Astrocyte (in vitro differentiated cells and primary cell): ENCODE data around the gene MTA3. TPM values are rescaled to one million over a fixed set of nuclear protein-coding genes. Genes with fewer than 3 reads are reported as not detected.

Experiments used
- DNase-seq: peaks from one replicate; pipeline ENCODE4 v3.0.0-alpha.2; 2010; ENCODE audit warnings: low read depth
- FAIRE-seq: peaks from 2 replicates; lab custom pipeline; 2011; peaks lifted over from hg19 to GRCh38; lab: Jason Lieb, UNC
- H2AFZ ChIP-seq: 2 replicates; pipeline ENCODE4 v1.6.0; 2012; ENCODE audit warnings: low read depth, low read length, inconsistent platforms
- H3K27ac ChIP-seq: 2 replicates; pipeline ENCODE4 v1.5.1; 2011; ENCODE audit warnings: low read depth, low read length, inconsistent platforms
- H3K27me3 ChIP-seq: 2 replicates; pipeline ENCODE4 v1.6.0; 2011; ENCODE audit warnings: low read length, inconsistent platforms; ENCODE audit not compliant: insufficient read depth
- H3K36me3 ChIP-seq: 2 replicates; pipeline ENCODE4 v1.5.1; 2011; ENCODE audit warnings: low read length, inconsistent platforms; ENCODE audit not compliant: insufficient read depth
- H3K4me1 ChIP-seq: 2 replicates; pipeline ENCODE4 v1.5.1; 2011; ENCODE audit warnings: low read length, inconsistent platforms; ENCODE audit not compliant: insufficient read depth
- H3K4me2 ChIP-seq: 2 replicates; pipeline ENCODE4 v1.6.0; 2012; ENCODE audit warnings: low read length, inconsistent platforms
- H3K4me3 ChIP-seq: 2 replicates; pipeline ENCODE4 v1.5.1; 2011; ENCODE audit warnings: low read depth, mild to moderate bottlenecking, low read length, inconsistent platforms; ENCODE audit not compliant: insufficient read depth
- H3K79me2 ChIP-seq: 2 replicates; pipeline ENCODE4 v1.6.0; 2012; ENCODE audit warnings: mild to moderate bottlenecking, low read length, inconsistent platforms; ENCODE audit not compliant: insufficient read depth
- H3K9ac ChIP-seq: 2 replicates; pipeline ENCODE4 v1.6.0; 2012; ENCODE audit warnings: mild to moderate bottlenecking, low read length, inconsistent platforms
- H3K9me3 ChIP-seq: 2 replicates; pipeline ENCODE4 v1.5.1; 2012; ENCODE audit warnings: low read depth, mild to moderate bottlenecking, low read length, inconsistent platforms; ENCODE audit not compliant: insufficient read depth
- H4K20me1 ChIP-seq: 2 replicates; pipeline ENCODE4 v1.6.0; 2012; ENCODE audit warnings: low read length, inconsistent platforms; ENCODE audit not compliant: insufficient read depth
- H3K27ac Mint-ChIP-seq: one replicate; pipeline ENCODE4 v1.8.0; 2021; ENCODE audit warnings: mild to moderate bottlenecking, mixed read lengths; ENCODE audit not compliant: unreplicated experiment
- H3K27me3 Mint-ChIP-seq: one replicate; pipeline ENCODE4 v1.8.0; 2021; ENCODE audit warnings: low read depth, mixed read lengths; ENCODE audit not compliant: unreplicated experiment
- H3K36me3 Mint-ChIP-seq: one replicate; pipeline ENCODE4 v1.8.0; 2021; ENCODE audit warnings: low read depth, mixed read lengths; ENCODE audit not compliant: unreplicated experiment
- H3K4me1 Mint-ChIP-seq: one replicate; pipeline ENCODE4 v1.8.0; 2021; ENCODE audit warnings: low read depth, mixed read lengths; ENCODE audit not compliant: unreplicated experiment
- H3K4me3 Mint-ChIP-seq: one replicate; pipeline ENCODE4 v1.8.0; 2021; ENCODE audit warnings: mild to moderate bottlenecking, moderate library complexity, mixed read lengths; ENCODE audit not compliant: unreplicated experiment
- H3K9me3 Mint-ChIP-seq: one replicate; pipeline ENCODE4 v1.8.0; 2021; ENCODE audit warnings: mild to moderate bottlenecking, mixed read lengths; ENCODE audit not compliant: unreplicated experiment
- EZH2 ChIP-seq: IDR thresholded peaks from 2 replicates; pipeline ENCODE4 v1.6.1; 2012; ENCODE audit warnings: mild to moderate bottlenecking, low read length, inconsistent platforms; ENCODE audit not compliant: insufficient read depth
- total RNA-seq: library from RNA; stranded (reverse); gene quantifications from 2 replicates; pipeline ENCODE4 v1.2.1, GENCODE V29; 2021
- TF ChIP-seq, protein P1 (sequence below): IDR thresholded peaks from 2 replicates; pipeline ENCODE4 v1.5.1; 2011; ENCODE audit warnings: low read depth, mild to moderate bottlenecking, inconsistent platforms, low read length, moderate library complexity; ENCODE audit not compliant: insufficient read depth

The MTA3 gene
- total RNA-seq, 1 donor from 2014 or later, result 69.4 TPM

DNA sequence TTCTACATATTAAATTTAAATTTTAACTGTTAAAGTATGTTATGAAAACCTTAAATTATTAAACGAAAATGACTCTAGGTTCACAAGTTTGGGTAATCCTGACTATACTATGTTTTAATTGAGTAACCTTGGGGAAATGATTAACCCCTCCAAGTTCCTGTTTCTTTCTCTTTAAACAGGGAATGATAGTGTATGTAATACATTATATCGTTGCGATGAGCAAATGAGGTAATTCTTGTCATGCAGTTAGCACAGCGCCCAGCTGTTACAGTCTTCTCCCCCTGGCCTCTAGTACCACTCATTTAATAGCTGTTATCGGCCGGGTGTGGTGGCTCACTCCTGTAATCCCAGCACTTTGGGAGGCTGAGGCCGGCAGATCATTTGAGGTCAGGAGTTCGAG is 80.4 kb downstream of the MTA3 start:
- FAIRE-seq (no peak), DNase-seq (no peak)
- H3K36me3 Mint-ChIP-seq, result peaks cover 26% of the 10 kb centered on the region
- no peak overlapping the region for H3K27ac Mint-ChIP-seq
- no peak overlapping the region for H3K9ac ChIP-seq
- no peaks in the 10 kb centered on the region for H3K27me3 Mint-ChIP-seq
- H2AFZ ChIP-seq, result no peak overlapping the region
- H3K4me1 ChIP-seq, result no peaks in the 10 kb centered on the region
- peaks cover 4% of the 10 kb centered on the region for H3K4me1 Mint-ChIP-seq
- no peak overlapping the region for H3K4me3 Mint-ChIP-seq
- no peak overlapping the region for H3K27ac ChIP-seq
- peaks cover 10% of the 10 kb centered on the region for H3K36me3 ChIP-seq
- H3K9me3 ChIP-seq, result no peaks in the 10 kb centered on the region
- H3K27me3 ChIP-seq, result no peaks in the 10 kb centered on the region
- H3K4me2 ChIP-seq, result no peak overlapping the region
- no peak overlapping the region for H3K4me3 ChIP-seq
- no peaks in the 10 kb centered on the region for H4K20me1 ChIP-seq
- TF ChIP-seq, protein P1, sequence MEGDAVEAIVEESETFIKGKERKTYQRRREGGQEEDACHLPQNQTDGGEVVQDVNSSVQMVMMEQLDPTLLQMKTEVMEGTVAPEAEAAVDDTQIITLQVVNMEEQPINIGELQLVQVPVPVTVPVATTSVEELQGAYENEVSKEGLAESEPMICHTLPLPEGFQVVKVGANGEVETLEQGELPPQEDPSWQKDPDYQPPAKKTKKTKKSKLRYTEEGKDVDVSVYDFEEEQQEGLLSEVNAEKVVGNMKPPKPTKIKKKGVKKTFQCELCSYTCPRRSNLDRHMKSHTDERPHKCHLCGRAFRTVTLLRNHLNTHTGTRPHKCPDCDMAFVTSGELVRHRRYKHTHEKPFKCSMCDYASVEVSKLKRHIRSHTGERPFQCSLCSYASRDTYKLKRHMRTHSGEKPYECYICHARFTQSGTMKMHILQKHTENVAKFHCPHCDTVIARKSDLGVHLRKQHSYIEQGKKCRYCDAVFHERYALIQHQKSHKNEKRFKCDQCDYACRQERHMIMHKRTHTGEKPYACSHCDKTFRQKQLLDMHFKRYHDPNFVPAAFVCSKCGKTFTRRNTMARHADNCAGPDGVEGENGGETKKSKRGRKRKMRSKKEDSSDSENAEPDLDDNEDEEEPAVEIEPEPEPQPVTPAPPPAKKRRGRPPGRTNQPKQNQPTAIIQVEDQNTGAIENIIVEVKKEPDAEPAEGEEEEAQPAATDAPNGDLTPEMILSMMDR, result no peak
- TF ChIP-seq EZH2, result no peak
- H3K79me2 ChIP-seq, result no peaks in the 10 kb centered on the region
- peaks cover 8% of the 10 kb centered on the region for H3K9me3 Mint-ChIP-seq

DNA sequence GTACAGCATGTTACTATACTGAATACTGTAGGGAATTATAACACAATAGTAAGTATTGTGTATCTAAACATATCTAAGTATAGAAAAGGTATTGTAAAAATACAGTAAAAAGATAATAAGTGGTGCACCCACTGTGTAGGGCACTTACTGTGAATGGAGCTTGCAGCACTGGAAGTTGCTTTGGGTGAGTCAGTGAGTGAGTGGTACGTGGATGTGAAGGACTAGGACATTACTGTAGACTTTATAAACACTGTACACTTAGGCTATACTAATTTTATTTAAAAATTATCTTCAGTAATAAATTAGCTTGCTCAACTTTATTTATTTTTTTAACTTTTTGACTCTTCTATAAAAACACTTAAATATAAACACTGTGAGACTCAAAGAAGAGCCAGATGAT is 82.6 kb downstream of the MTA3 start:
- Histone ChIP-seq H3K27ac (no peak overlapping the region), H3K9ac (no peak overlapping the region), H3K79me2 (no peaks in the 10 kb centered on the region), H2AFZ (no peak overlapping the region), H3K9me3 (no peaks in the 10 kb centered on the region), H4K20me1 (no peaks in the 10 kb centered on the region), H3K4me3 (no peak overlapping the region), H3K36me3 (peaks cover 4% of the 10 kb centered on the region), H3K27me3 (no peaks in the 10 kb centered on the region), H3K4me1 (no peaks in the 10 kb centered on the region), H3K4me2 (no peak overlapping the region)
- TF ChIP-seq EZH2, result no peak
- TF ChIP-seq, protein P1, result no peak
- DNase-seq (no peak), FAIRE-seq (no peak)
- H3K4me3 Mint-ChIP-seq, result no peak overlapping the region
- no peaks in the 10 kb centered on the region for H3K27me3 Mint-ChIP-seq
- H3K4me1 Mint-ChIP-seq, result peaks cover 8% of the 10 kb centered on the region
- H3K27ac Mint-ChIP-seq, result no peak overlapping the region
- peaks cover 5% of the 10 kb centered on the region for H3K9me3 Mint-ChIP-seq
- peaks cover 15% of the 10 kb centered on the region for H3K36me3 Mint-ChIP-seq

DNA sequence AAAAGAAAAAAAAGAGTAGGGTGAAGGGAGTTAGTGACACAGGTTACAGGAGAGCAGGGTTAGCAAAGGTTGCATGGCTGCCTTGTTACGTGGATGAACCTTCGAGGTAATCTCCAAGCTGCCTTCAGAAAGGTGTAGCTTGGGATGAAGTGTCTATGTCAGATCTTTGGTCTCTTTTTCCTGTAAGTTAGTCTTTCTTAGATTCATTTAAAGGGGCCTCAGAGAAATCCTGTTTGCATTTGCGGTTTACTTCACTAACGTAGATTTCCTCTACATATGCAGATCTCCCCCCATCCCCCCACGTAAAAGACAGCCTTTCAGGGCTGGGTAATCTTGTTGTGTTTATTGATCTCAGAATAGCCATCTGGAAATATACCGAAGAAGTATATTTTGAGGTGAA is 83.7 kb downstream of the MTA3 start:
- Histone ChIP-seq H3K4me2 (no peak overlapping the region), H3K4me1 (no peaks in the 10 kb centered on the region), H3K27ac (no peak overlapping the region), H3K36me3 (peaks cover 4% of the 10 kb centered on the region), H3K9ac (no peak overlapping the region), H3K4me3 (no peak overlapping the region), H2AFZ (no peak overlapping the region), H4K20me1 (no peaks in the 10 kb centered on the region), H3K9me3 (no peaks in the 10 kb centered on the region), H3K27me3 (no peaks in the 10 kb centered on the region), H3K79me2 (no peaks in the 10 kb centered on the region)
- DNase-seq (no peak), FAIRE-seq (no peak)
- TF ChIP-seq, protein P1, result no peak
- TF ChIP-seq EZH2, result no peak
- Mint-ChIP-seq H3K27me3 (no peaks in the 10 kb centered on the region), H3K4me3 (no peak overlapping the region), H3K27ac (no peak overlapping the region), H3K36me3 (peaks cover 8% of the 10 kb centered on the region), H3K9me3 (no peaks in the 10 kb centered on the region), H3K4me1 (peaks cover 8% of the 10 kb centered on the region)
